IPS-15b (cell line): ENCODE data around the gene JAK3.
"Not testable (repeated sequence)": the region's sequence is repeated elsewhere in the genome, so short reads cannot be mapped to it uniquely, and the experiment has no call there.

Source experiments
- H3K27me3 ChIP-seq: one replicate; pipeline ENCODE4 v1.6.1; 2013; ENCODE audit warnings: low read length; ENCODE audit not compliant: control insufficient read depth, insufficient read depth
- H3K36me3 ChIP-seq: one replicate; pipeline ENCODE4 v1.6.1; 2013; ENCODE audit warnings: low read length; ENCODE audit not compliant: control insufficient read depth, insufficient read depth
- H3K4me1 ChIP-seq: one replicate; pipeline ENCODE4 v1.6.1; 2013; ENCODE audit warnings: mild to moderate bottlenecking, low read length; ENCODE audit not compliant: control insufficient read depth, insufficient read depth
- H3K4me3 ChIP-seq: one replicate; pipeline ENCODE4 v1.5.1; 2013; ENCODE audit warnings: low read depth, low read length
- H3K9ac ChIP-seq: one replicate; pipeline ENCODE4 v1.6.1; 2013; ENCODE audit warnings: low read depth, mild to moderate bottlenecking, low read length
- H3K9me3 ChIP-seq: one replicate; pipeline ENCODE4 v1.6.1; 2013; ENCODE audit warnings: mild to moderate bottlenecking, low read length; ENCODE audit not compliant: control insufficient read depth, insufficient read depth

Gene JAK3

GRCh38 chr19:17777840-17778239 is 69.9 kb downstream of the JAK3 start:
- not testable (repeated sequence) for H3K4me1 ChIP-seq, H3K9me3 ChIP-seq, H3K4me3 ChIP-seq, H3K9ac ChIP-seq, H3K36me3 ChIP-seq, H3K27me3 ChIP-seq

GRCh38 chr19:17775991-17776803 is 71.6 kb downstream of the JAK3 start:
- Histone ChIP-seq H3K4me3 (no peak overlapping the region), H3K4me1 (peaks cover 2% of the 10 kb centered on the region), H3K27me3 (no peaks in the 10 kb centered on the region), H3K9ac (no peak overlapping the region), H3K36me3 (peaks cover 5% of the 10 kb centered on the region), H3K9me3 (no peaks in the 10 kb centered on the region)

- Histone ChIP-seq H3K9me3 (no peaks in the 10 kb centered on the region), H3K27me3 (no peaks in the 10 kb centered on the region), H3K9ac (no peak overlapping the region), H3K36me3 (peaks cover 5% of the 10 kb centered on the region), H3K4me1 (peaks cover 2% of the 10 kb centered on the region), H3K4me3 (no peak overlapping the region)
Measured at GRCh38 chr19:17775245-17775927, 72.4 kb downstream of the JAK3 start.
